GM12865 (cell line): ENCODE data around the gene COL23A1.
A peak's percentile ranks its signal among the peaks of the same experiment; 100 is the strongest.

Source experiments
- DNase-seq: peaks from one replicate; pipeline ENCODE4 v3.0.0; 2010; ENCODE audit warnings: low read depth
- H3K4me3 ChIP-seq: 2 replicates; pipeline ENCODE4 v1.5.1; 2011; ENCODE audit warnings: mild to moderate bottlenecking, low read depth, low read length, control low read depth
- TF ChIP-seq, protein P1 (sequence below): IDR thresholded peaks from 2 replicates; pipeline ENCODE4 v1.5.1; 2011; ENCODE audit warnings: low read length, control low read depth, low read depth, inconsistent platforms; ENCODE audit not compliant: insufficient read depth; ENCODE audit errors: missing control alignments

Gene COL23A1

DNA sequence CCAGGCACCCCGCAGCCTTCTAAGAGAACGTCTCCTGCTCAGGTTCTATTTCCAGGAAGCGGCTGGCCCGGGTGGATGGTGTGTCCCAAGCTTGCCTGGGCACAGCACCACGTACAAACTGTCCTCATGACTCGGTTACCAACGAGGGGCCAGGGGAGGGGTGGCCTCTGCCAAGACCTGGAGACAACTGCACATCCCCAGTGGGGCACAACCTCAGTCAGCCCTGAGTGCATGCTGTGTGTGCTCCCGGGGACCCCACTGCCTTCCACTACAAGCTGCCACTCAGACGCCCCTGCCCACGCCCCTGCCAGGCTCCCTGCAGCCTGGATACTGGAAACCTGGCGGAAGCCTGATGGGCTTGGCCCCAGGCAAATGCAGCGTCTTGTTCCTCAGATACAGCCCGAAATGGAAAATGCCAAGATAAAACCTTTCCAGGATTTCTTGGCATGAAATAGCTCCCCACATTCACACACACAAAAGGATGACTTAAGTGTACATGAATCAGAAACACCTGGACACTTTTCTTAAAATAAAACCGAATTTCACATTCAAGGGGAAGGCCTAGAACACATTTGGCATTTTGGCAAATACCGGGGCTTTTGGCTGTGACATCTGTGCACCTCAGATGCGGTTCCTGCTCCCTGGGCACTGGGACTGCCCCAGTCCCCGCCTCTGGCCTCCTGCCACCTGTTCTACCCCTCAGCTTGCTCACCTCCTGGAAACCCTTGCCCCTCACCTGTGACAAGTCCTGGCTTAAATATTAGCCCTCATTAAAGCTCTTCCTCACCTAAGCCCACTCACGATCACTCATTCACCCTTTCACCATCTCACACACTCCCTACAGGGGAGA is 62.5 kb downstream of the COL23A1 start:
- DNase-seq = peak; percentile 4
- TF ChIP-seq, protein P1, sequence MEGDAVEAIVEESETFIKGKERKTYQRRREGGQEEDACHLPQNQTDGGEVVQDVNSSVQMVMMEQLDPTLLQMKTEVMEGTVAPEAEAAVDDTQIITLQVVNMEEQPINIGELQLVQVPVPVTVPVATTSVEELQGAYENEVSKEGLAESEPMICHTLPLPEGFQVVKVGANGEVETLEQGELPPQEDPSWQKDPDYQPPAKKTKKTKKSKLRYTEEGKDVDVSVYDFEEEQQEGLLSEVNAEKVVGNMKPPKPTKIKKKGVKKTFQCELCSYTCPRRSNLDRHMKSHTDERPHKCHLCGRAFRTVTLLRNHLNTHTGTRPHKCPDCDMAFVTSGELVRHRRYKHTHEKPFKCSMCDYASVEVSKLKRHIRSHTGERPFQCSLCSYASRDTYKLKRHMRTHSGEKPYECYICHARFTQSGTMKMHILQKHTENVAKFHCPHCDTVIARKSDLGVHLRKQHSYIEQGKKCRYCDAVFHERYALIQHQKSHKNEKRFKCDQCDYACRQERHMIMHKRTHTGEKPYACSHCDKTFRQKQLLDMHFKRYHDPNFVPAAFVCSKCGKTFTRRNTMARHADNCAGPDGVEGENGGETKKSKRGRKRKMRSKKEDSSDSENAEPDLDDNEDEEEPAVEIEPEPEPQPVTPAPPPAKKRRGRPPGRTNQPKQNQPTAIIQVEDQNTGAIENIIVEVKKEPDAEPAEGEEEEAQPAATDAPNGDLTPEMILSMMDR = no peak
- no peak overlapping the region for H3K4me3 ChIP-seq

DNA sequence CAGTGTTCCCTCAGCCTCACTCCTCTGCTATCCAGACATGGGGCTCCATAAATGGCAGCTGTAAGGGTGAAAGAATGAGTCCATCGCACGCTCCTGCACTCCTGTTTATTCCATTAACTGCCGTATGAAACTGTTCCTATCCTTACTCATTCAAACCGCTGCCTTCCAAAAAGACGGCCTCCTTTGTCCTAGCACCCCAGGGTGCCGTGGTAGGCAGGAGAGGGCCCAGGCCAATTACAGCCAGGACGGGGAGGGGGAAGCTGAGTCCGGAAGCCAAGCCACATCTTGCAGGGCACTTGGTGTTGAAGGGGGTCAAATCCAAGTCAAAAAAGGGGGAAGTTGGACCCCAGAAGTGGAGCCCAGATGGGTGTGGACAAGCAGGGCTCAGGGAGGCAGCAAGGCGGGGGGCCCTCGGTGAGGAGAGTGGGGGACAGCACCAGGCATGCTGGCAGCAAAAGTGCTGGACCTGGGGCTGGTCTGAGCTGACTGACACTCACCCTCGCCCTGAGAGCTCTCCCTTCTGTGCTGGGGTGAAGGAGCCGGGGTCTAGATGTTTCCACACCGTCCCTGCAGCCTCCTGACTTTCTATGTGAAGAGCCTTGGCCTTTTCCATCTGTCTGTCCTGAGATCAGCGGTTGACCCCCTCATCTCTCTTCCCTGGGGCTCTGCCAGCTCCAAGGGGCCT is 63.3 kb downstream of the COL23A1 start:
- H3K4me3 ChIP-seq = no peak overlapping the region
- DNase-seq = no peak

DNA sequence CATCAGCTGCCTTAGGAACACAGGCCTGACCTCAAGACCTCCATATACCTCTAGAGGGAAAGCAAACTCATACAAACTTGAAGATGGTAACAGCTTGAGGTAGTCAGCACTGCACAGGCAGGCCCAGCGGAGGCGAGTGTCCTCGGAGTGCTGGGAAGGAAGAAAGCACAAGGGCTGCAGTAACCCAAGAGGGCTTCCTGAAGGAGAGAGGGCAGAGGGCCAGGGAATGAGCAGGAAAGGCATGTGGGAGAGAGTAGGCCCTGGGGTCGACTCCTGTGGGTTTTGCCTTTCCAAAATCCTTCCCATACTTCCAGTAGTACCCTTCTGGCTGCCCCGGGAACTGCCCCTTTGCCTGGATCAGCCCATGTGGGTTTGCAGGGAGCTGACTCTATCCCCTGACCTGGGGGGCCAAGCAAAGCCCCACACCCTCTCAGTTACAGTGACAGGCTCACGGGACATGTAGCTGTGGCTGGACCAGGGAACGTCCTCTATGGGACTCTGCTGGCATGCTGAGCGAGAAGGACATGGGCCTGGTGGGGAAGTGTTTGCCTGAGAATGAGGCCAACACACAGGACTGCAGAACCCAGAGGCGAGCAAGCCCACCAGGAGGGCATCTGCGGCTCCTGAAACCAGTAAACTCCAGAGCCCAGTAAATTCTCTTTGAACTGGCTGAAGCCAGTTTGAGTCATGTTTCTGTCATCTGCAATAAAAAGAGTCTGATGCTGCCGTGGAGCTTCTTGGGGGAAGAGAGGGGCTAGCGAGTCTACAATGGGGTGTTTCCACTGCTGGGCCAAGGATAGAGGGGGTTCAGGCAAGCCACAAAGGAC is 64.1 kb downstream of the COL23A1 start:
- H3K4me3 ChIP-seq = no peak overlapping the region
- no peak for DNase-seq
- TF ChIP-seq, protein P1 = no peak

More for the DNA sequence above, 63.3 kb downstream of the COL23A1 start:
- TF ChIP-seq, protein P1 = no peak

DNA sequence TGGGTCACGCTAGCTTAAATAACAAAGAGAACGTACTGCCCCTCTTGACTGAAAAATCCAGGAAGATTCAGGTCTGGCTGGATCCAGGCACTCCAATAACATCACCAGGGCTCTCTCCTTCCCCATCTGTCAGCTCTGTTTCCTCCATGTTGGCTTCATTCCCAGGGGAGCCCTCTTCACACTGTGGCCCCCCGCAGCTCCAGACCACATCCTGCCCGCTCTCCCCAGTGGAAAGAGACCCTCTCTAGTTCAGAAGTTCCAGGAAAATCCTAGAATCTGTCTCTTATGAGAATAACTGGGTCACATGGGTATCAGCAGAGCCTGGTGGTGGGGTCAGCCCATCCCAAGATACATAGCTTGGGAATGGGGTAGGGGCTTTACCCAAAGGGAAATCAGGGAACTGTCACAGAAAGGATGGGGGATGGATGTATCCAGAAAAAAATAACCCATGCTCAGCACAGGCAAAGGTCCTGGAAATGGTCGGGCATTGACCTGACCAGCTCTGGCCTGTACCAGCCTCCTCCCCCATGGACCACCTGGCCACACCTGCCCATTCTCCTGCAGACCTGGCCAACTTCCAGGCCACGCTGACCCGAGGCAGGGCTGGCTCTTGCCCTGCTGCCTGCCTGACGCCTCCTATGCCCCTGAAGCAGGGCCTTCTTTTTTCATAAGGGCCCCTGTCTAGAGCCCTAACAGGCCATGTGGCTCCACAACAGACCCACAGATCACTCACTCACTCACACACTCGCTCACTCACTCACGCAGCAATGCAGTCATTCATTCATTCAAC is 65.9 kb downstream of the COL23A1 start:
- no peak for DNase-seq
- TF ChIP-seq, protein P1 = no peak
- no peak overlapping the region for H3K4me3 ChIP-seq

DNA sequence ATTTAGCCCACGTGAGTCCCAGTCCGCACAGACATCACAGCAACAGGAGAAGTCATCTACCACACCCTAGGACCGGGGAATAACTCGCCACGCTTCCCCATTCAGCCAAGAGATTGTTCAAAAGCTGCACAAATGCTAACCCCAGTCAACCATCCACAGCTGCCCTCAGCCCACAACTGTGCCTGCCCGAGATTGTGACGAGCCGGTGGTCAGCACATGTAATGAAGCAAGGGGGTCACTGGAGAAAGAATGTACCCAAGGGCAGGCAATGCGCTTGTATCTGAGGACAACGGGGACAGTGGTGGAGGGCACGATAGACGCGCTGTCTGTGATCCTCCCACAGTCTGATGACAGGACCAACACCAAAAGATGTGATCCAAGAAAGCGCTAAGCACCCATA is 67.8 kb downstream of the COL23A1 start:
- no peak for DNase-seq
- TF ChIP-seq, protein P1 = no peak
- H3K4me3 ChIP-seq = no peak overlapping the region

DNA sequence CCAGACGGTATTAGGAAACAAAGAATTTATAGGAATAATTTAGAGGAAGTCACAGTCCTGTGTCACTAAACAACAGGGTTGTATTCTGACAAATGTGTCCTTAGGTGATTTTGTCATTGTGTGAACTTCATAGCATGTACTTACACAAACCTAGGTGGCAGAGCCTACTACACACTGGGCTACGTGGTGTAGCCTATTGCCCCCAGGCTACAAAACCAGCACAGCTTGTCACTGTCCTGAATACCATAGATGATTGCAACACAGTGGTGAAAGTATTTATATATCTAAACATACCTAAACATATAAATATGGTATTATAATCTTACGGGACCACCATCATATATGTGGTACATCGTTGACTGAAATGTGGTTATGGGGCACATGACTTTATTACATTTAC is 69.3 kb downstream of the COL23A1 start:
- no peak for DNase-seq
- H3K4me3 ChIP-seq = no peak overlapping the region
- TF ChIP-seq, protein P1 = no peak
